GM04504 (cell line): ENCODE results near the gene EFTUD2.
"Not testable (repeated sequence)": the region's sequence is repeated elsewhere in the genome, so short reads cannot be mapped to it uniquely, and the experiment has no call there.

Source experiments
- DNase-seq: peaks from one replicate; pipeline ENCODE4 v3.0.0-alpha.2; 2012; ENCODE audit warnings: low read depth

EFTUD2 gene

DNA sequence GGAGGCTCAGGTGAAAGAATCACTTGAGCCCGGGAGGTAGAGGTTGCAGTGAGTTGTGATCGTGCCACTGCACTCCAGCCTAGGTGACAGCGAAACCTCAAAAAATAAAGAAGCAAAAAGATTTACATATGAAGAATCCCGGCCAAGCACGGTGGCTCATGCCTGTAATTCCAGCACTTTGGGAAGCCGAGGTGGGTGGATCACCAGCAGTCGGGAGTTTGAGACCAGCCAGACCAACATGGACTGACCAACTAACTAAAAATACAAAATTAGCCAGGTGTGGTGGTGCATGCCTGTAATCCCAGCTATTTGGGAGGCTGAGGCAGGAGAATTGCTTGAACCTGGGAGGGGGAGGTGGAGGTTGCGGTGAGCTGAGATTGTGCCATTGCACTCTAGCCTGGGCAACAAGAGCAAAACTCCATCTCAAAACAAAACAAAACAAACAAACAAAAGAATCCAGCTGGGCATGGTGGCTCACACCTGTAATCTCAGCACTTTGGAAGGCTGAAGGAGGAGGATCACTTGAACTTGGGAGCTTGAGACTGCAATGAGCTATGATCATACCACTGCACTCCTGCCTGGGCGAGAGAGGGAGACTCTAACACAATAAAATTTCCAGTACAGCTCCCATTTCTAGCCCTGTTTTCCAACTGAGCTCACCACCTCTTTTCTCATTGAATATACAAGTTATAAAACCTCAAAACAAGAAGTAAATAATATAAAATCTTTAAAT lies 90.4 kb downstream of the EFTUD2 start:
- DNase-seq = not testable (repeated sequence)

DNA sequence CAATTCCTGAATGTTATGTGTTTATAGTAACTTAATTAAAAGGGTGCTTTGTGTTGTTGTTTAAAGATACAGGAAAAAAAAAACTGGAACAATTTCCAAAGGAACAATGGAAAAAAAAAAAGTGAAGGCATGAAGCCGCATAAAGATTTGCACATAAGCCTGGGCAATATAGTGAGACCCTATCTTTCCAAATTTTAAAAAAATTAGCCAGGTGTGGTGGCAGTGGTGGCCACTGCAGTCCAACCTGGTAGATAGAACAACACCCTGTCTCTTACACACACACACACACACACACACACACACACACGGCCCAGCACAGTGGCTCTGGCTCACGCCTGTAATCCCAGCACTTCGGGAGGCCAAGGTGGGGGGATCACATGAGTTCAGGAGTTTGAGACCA lies 91.1 kb downstream of the EFTUD2 start:
- no peak for DNase-seq

DNA sequence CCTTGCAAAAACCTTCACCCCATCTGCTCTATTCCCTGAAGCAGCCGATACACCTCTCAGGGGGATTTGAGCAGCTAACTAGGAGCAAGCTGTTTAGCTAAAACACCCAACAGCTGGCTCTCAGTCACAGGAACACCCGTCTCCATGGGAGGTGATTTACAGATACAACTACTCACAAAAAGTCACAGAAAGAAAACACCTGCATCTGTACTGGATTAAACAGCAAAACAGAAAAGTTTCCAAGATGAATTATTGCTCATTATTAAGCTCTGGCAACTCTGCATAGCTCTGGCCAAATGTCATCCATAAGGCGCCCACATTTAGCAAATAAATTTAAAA lies 91.5 kb downstream of the EFTUD2 start:
- peak; percentile 54 for DNase-seq

DNA sequence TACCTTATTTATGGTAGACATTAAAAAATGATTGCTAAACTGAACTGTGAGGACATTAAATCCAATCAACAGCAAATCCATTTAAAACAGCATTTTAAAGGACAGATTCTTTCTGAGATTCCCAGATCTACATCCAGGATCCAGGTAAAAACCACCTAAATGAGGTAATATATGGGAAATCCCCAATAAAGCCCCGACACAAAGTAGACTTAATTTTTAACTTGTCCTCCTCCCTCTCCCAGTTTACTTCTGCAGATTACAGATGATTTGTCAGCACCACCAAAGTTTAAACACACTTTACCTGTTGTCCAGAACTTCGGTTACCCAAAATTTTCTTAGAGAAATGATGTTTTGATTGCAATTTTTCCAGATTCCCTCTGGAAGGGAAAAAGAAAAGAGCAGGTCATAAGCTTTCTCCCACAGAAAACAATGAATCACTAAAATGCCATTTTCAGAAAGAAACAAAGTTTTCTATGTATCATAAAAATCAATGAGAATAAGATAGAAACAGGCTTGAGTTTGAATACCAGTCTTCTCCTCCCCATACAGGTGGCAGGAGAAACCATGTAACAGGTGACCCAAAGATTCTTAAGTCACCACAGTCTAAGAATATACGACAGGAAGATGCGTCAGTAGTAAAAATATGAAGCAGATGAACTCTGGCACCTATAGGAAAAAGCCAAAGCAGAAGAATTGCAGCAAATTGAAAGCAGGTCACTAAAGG lies 92.0 kb downstream of the EFTUD2 start:
- no peak for DNase-seq

DNA sequence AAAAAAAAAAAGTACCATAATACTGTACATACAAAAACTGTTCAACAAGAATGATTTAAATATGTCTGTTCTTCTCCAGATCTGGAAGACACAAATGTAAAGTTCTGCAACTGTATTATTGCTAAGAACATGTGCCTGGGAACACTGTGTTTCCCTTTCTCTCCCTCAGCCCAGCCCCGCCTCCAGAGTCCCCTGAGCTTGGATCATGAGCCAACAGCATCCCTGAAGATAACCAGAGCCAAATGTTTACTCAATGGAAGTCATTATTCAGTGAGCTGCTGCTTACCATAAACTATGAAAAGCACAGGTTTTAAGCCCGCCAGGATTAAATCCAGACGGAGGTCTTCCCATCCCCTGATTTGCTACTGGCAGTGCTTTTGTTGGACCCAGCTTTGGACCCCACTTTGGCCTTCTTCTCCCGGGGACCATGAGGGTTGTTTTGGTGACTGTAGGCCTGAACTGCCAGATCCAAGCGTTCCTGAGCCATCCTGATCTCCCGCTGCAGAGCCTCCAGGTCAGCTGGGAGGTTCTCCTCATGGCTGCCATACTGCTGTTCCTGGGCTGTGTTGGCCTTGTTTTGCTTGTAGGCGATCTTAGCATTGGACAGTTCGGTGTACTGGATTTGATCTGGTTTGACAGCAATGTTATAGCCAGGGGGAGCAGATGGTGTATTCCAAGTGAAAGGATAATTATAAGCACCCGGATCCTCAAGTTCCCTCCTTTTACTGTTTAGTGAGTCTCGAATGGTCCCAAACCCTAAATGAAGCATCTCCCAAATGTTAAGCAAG lies 94.7 kb downstream of the EFTUD2 start:
- DNase-seq = no peak

DNA sequence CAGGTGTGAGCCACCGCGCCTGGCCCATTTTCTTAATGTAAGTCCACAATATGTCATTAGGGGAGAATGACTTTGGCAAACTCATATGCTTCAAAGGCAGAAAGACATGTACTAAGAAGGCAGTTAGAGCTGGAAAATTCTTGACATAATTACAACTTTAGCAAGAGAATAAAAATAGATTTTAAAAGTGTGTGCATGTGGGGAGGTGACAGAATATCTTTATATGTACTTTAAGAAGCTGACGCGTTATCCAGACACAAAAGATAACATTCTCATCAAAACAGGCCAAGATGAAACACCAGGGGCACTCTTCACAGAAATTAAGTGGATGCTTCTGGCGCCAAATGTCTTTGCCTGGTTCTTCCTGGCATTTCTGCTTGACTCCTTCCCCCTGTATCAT lies 97.4 kb downstream of the EFTUD2 start:
- DNase-seq = no peak
